ENCODE data around the gene CACNA1G.

The CACNA1G gene

DNA sequence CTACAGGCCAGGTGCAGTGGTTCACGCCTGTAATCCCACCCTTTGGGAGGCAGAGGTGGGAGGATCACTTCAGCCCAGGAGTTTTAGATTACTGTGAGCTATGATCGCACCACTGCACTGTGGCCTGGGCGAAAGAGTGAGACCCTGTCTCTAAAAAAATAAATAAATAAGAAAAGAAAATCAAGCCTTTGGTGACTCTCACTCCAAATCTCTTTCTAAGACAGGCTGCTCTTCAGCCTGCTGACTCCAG lies 75.1 kb downstream of the CACNA1G start:
- no peak for DNase-seq

DNA sequence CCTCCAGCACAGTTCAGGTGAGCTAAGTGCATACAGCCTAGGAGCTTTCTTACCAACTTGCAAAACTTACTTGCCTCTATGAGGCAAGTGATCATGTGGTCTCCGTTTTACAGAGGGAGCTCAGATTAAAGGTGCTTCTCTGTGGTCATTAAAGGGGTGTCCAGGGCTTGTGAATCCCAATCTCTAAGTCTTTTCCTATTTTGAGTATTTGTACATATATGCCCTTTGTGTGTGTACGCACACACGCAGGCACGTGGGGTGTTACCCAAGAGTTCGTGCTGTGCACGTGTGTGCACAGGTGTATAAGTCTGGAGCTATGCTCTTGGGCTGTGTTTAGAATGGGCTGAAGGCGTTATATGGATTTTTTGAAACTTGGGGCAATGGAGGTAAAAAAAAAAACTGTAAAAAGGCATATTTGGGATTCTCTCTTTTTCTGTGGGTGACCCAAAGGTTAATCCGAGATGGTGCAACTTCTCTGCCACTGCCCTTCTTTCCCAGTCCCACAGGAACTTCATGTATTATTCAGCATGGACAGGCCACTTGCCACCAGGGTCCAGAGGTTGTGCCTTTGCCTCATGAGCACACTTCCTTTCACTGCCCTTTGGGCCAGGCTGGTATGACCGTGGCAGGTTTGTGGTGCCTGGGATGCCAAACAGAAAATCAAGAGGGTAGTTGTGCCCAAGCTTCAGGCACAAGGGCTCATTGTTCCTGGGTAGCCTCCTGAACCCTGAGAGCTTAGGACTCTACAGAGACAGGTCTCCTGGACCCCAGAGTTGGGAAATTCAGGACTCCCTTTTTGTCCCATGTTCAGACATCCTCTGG lies 75.7 kb downstream of the CACNA1G start:
- no peak for DNase-seq

DNA sequence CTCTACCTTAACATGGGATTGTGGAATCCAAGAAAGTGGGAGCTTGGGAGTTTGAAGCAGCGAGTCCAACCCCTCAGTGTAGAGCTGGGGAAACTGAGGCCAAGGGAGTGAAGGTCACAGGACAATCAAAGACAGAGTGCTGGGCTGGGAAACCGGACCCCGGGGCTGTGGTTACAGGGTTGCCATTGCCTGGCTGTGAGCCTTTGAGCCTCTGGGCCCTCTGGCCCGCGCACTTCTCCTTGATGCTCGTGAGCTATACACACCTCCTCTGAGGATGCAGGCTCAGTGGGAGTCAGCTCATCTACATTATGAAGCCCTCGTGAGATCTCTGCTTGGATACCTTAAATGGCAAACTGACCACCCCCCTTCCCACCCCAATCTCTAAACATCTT lies 76.3 kb downstream of the CACNA1G start:
- no peak for DNase-seq

DNA sequence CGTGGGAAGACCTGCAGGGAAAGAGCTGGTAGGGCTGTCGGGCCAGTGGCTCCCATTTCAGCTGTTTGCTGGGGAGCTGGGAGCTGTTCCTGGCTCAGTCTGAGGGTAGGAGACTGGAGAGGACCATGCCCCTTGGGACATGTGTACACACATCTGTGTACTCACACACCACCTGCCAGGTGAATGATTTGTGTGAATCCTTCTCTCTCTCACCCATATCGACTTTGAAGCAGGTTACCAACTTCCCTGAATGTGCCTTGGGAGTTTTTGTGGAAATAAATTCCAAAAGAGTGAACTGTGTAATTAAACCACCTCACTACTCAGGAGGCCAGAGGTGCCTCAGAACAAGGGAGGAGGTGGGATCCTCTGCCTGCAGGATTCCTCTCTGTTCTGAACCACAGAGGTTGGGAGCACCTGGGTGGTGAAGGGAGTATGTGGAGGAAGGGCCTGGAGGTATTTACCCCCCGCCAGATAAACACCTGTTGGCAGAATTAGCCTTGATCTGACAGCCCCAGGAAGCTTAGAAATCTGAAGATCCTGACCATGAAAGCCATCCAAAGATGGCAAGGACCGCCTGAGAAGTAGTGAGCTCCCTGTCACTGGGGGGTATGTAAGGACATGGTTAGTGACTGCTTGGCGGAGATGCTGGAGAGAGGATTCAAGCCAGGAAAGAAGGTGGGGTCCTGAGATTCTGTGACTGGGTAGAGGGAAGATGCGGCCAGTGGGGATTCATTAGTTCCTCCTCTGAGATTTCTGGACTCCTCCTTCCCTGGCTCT lies 77.5 kb downstream of the CACNA1G start:
- DNase-seq, result no peak

DNA sequence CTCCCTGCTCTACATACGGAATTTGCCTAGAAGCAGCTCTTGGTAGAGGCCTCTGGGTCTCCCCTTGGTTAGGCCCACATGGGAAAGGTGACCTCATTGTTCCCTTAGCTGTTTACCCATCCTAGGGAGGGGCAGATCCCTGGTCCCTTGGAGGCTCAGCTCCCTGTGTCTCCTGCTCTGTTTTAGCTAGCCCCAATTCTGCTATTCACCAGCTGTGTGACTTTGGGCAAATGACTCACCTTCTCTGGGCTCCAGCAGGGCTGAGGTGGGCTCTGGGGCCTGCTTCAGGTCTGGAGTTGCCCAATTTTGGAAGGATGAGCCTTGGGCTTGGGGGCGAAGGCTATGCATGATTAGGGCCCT lies 78.1 kb downstream of the CACNA1G start:
- DNase-seq, result no peak

GRCh38 chr17:50638966-50639713 lies 78.6 kb downstream of the CACNA1G start:
- no peak for DNase-seq

GRCh38 chr17:50640686-50641351 lies 80.3 kb downstream of the CACNA1G start:
- DNase-seq, result peak; percentile 51

GRCh38 chr17:50641357-50641756 lies 80.8 kb downstream of the CACNA1G start:
- DNase-seq, result no peak

DNA sequence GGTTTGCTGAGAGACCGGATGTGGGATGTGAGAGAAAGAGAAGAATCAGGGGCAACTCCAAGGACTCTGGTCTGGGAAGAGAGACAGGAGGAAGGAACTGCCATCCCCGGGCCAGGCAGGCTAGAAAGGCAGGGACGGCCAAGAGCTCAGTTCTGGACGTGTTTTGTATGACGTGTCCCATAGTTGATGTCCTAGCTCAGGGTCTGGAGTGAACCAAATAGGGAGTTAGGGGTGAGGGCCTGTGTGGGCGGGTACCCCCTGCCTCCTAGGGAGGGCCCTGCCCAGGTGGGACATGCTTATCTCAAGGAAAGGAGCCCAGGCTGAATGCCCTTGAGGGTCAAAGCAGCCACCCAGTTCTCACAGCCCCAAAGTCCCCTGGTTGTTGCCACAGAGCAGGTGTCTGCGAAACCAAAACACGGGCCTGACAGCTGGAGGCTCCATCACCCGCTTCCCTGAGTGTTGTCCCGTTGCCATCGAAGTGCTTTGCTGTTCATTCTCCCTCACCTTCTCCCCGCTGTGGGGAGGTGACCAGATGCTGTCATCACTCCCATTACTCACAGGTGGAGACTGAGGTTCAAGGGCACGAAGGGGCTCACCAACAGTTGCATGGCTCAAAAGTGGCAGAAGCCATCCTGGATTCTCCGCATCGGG lies 81.7 kb downstream of the CACNA1G start:
- DNase-seq, result no peak

GRCh38 chr17:50642722-50643656 lies 82.5 kb downstream of the CACNA1G start:
- no peak for DNase-seq

- DNase-seq, result no peak
These were observed 85.5 kb downstream of the CACNA1G start for GRCh38 chr17:50645748-50646682.

DNA sequence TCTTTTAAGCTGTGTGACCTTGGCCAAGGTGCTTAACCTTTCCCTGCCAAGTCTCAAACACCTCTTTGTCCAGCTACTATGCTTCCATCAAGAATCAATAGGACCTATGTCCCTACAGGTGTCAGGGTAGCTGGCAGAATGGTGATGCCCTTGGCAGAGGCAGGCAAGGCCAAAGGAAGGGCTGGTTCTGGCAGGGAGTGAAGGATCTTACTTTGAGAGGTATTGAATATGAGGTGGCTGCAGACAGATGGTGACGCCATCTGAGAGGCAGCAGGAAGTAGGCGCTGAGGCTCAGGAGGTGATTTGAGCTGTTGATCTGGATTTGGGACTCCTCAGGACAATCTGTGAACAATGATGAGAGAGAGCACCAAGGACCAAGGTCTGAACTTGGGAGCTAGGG lies 86.7 kb downstream of the CACNA1G start:
- DNase-seq, result no peak

- no peak for DNase-seq
These were observed 88.8 kb downstream of the CACNA1G start for GRCh38 chr17:50649042-50649908.

GRCh38 chr17:50651661-50652060 lies 91.1 kb downstream of the CACNA1G start:
- no peak for DNase-seq

DNA sequence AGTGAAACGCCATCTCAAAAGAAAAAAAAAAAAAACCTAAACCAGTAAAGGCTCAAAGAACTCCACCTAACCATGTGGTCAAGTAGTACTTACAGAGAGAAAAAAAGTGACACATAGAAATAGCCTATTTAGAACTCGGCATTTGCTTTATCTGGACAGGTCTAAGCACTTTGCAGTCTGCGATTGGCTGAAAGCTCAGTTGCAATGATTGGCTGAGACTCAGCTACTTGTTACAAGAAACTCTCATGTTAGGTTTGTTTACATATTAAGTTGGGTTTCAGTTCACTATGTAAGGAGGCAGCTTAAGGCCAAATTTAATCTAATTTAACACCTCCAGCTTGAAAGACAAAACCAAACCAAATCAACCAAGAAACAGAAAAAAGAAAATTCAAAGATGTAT lies 93.2 kb downstream of the CACNA1G start:
- no peak for DNase-seq

DNA sequence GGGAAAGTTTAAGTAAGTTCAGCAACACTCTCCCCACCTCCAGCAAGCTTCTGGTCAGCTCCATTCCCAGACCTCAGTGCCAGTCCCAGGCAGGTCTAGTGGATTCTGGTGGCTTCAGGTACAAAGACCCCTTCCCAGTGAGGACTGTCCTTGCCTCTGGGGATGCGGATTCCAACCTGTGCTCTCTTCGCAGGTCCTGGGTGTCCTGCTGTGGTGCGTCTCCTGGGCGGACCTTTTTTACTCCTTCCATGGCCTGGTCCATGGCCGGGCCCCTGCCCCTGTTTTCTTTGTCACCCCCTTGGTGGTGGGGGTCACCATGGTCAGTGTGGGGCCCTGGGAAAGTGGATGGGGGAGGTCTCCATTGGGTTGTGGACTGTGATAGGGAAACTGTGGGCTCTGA lies 96.0 kb downstream of the CACNA1G start:
- DNase-seq, result no peak

- no peak for DNase-seq
These were observed 96.5 kb downstream of the CACNA1G start for GRCh38 chr17:50657054-50657453.

DNA sequence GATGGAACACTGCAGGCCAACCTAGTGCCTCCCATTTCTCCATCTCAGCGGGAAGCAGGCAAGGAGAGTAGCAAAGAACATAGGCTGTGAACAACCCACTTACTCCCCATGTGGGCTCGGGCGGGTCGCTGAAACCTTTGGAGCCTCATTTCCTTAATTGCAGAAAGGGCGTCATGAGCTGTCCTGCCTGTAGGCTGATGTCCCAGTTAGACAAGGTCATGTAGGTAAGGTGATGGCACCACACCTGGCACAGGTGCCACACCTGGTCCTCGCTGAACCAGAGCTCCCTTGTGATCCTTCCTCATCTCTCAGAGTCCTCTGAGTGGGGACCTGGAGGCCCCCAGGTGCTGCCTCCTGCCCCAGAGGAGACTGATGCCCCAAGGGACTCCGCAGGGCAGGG lies 97.1 kb downstream of the CACNA1G start:
- DNase-seq, result no peak

- no peak for DNase-seq
These were observed 98.1 kb downstream of the CACNA1G start for GRCh38 chr17:50658616-50659015.

DNA sequence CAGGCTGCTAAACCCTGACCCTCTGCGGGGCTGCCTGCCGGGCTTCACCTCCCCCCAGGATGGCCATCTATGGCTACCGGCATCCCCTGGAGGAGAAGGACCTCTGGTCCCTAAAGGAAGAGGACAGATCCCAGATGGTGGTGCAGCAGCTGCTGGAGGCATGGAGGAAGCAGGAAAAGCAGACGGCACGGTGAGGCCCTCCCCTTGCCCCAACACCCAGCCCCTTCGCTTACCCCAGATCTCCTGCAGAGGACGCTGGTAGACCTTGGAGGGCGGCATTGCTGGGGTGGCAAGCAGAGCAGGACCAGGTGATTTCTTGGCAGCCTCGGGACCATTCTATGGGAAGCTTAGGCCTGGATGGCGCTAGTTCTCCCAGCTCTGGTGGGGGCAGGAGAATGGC lies 98.7 kb downstream of the CACNA1G start:
- no peak for DNase-seq

Data from GDM1 (cell line).